ENCODE results near the gene RPL31. TPM values are rescaled to one million over a fixed set of nuclear protein-coding genes. Genes with fewer than 3 reads are reported as not detected.
A peak's percentile ranks its signal among the peaks of the same experiment; 100 is the strongest.

RPL31 gene
- total and polyA plus RNA-seq, 2 donors (not counting 1 experiment from before 2014, with no cell fraction given): 1,159 to 2,636 TPM

DNA sequence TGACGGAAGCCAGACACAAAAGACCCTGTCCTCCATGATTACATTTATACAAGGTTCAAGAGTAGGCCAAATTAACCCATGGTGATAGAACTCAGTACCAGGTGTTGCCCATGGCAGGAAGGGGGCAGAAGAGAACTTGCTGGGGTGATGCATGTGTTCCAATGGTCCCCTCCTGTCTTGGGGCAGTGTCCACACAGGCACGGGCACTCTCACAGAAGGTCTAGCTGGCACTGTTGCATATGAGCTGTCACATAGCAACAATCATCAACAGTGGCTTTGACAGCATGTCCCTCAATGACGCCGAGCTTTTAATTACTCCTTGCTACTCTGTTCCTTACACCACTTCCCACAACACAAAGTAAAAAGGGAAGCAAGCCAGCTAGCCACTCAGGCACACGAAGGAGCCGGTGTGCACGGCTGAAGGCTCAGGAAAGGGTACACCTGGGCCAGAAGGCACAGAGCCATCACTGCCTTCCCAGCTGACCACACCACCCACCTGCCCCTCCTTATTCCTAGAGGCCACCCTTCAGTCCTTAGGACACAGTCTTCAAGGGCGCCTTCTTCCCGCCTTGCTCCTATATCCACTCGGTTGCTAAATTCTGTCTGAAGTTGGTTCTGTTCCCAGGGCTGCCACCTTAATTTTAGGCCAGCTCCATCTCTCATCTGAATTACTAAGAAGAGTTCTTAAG lies 28.9 kb downstream of the RPL31 start:
- TF ChIP-seq EZH2 (IDR thresholded peaks at IDR 0.05; ENCODE audit: low read length, missing control alignments): no peak
- TF ChIP-seq, protein P1, sequence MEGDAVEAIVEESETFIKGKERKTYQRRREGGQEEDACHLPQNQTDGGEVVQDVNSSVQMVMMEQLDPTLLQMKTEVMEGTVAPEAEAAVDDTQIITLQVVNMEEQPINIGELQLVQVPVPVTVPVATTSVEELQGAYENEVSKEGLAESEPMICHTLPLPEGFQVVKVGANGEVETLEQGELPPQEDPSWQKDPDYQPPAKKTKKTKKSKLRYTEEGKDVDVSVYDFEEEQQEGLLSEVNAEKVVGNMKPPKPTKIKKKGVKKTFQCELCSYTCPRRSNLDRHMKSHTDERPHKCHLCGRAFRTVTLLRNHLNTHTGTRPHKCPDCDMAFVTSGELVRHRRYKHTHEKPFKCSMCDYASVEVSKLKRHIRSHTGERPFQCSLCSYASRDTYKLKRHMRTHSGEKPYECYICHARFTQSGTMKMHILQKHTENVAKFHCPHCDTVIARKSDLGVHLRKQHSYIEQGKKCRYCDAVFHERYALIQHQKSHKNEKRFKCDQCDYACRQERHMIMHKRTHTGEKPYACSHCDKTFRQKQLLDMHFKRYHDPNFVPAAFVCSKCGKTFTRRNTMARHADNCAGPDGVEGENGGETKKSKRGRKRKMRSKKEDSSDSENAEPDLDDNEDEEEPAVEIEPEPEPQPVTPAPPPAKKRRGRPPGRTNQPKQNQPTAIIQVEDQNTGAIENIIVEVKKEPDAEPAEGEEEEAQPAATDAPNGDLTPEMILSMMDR (conservative IDR thresholded peaks at IDR 0.05 in 1 of 2, IDR thresholded peaks at IDR 0.05 in 1 of 2; ENCODE audit: low read depth in 1 of 2, low read length in 2 of 2): no peak
- Histone ChIP-seq H3K4me3 (replicated peaks in 1 of 4; ENCODE audit: control extremely low read depth in 1 of 4, insufficient read depth in 1 of 4, low read depth in 3 of 4, low read length in 4 of 4) (no peak overlapping the region), H3K4me2 (ENCODE audit: extremely low read depth, insufficient read depth, low read length) (no peak overlapping the region), H2AFZ (ENCODE audit: low read length) (no peak overlapping the region), H3K27me3 (ENCODE audit: control insufficient read depth, insufficient read depth, low read length) (no peaks in the 10 kb centered on the region), H3K27ac (ENCODE audit: insufficient read depth, low read length) (no peak overlapping the region), H3K36me3 (ENCODE audit: control insufficient read depth, insufficient read depth, low read length) (no peaks in the 10 kb centered on the region), H4K20me1 (ENCODE audit: control insufficient read depth, extremely low read depth, insufficient read depth, low read length) (no peaks in the 10 kb centered on the region), H3K4me1 (ENCODE audit: control insufficient read depth, extremely low read depth, insufficient read depth, low read length) (no peaks in the 10 kb centered on the region), H3K9me3 (ENCODE audit: control insufficient read depth, insufficient read depth, low read depth, low read length) (no peaks in the 10 kb centered on the region), H3K9ac (ENCODE audit: insufficient read depth, low read length) (no peak overlapping the region), H3K79me2 (ENCODE audit: control insufficient read depth, insufficient read depth, low read length) (no peaks in the 10 kb centered on the region)
- no peak for DNase-seq (ENCODE audit: low read depth in 2 of 2)

DNA sequence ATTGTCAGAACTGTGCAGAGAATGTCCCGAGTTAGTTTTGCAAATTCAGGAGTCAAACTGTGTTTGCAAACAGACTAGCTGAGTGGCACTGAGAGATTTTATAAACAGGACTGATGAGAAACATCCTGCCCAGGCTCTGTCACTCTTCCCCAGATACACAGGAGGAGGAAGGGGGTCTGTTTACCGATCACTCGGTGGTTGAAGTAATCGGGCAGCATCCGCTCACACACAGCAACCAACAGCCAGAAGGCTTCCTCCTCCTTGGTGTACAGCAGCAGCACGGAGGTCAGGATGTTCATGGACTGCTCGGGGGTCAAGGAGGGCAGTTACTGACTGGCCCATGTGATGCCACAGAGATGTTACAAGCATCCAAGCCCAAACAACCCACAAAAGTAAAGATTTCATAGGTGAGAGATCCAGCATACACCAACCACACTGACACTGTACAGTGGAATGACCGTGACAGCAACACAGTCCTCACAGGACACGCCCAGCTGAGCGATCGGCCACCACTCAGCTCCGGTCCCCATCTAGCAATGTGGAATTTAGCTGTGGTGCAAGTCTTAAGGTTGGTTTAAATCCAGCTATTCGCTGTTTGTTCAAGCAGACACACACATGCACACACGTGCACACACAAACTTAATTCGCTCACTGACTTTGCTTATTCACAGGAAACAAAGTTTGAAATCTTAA lies 30.1 kb downstream of the RPL31 start:
- Histone ChIP-seq H3K36me3 (ENCODE audit: control insufficient read depth, insufficient read depth, low read length) (no peaks in the 10 kb centered on the region), H3K4me2 (ENCODE audit: extremely low read depth, insufficient read depth, low read length) (no peak overlapping the region), H4K20me1 (ENCODE audit: control insufficient read depth, extremely low read depth, insufficient read depth, low read length) (no peaks in the 10 kb centered on the region), H2AFZ (ENCODE audit: low read length) (no peak overlapping the region), H3K9ac (ENCODE audit: insufficient read depth, low read length) (no peak overlapping the region), H3K79me2 (ENCODE audit: control insufficient read depth, insufficient read depth, low read length) (no peaks in the 10 kb centered on the region), H3K4me3 (replicated peaks in 1 of 4; ENCODE audit: control extremely low read depth in 1 of 4, insufficient read depth in 1 of 4, low read depth in 3 of 4, low read length in 4 of 4) (no peak overlapping the region), H3K9me3 (ENCODE audit: control insufficient read depth, insufficient read depth, low read depth, low read length) (no peaks in the 10 kb centered on the region), H3K4me1 (ENCODE audit: control insufficient read depth, extremely low read depth, insufficient read depth, low read length) (no peaks in the 10 kb centered on the region), H3K27me3 (ENCODE audit: control insufficient read depth, insufficient read depth, low read length) (no peaks in the 10 kb centered on the region), H3K27ac (ENCODE audit: insufficient read depth, low read length) (no peak overlapping the region)
- TF ChIP-seq, protein P1 (conservative IDR thresholded peaks at IDR 0.05 in 1 of 2, IDR thresholded peaks at IDR 0.05 in 1 of 2; ENCODE audit: low read depth in 1 of 2, low read length in 2 of 2): no peak
- no peak for TF ChIP-seq EZH2 (IDR thresholded peaks at IDR 0.05; ENCODE audit: low read length, missing control alignments)
- no peak for DNase-seq (ENCODE audit: low read depth in 2 of 2)

DNA sequence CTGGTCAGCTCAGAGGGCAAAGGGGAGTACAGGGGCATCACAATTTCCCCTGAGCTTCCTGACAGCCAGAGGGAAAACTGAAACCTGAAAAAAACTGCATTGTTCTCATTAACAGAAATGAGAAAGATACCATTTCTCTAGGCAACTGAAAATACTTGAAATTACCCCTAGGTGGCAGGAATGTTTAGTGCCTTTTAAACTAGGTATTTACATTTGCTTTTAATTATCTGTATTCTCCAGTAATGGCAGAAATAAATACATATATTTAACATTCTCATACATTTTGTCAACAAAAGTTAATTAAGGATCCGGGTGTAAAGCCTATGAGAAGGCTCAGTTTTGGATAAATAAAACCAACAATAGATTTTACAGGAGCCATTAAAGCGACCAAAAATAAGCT lies 34.5 kb downstream of the RPL31 start:
- Histone ChIP-seq H3K4me3 (replicated peaks in 1 of 4; ENCODE audit: control extremely low read depth in 1 of 4, insufficient read depth in 1 of 4, low read depth in 3 of 4, low read length in 4 of 4) (no peak overlapping the region), H3K27ac (ENCODE audit: insufficient read depth, low read length) (no peak overlapping the region), H3K79me2 (ENCODE audit: control insufficient read depth, insufficient read depth, low read length) (no peaks in the 10 kb centered on the region), H3K4me2 (ENCODE audit: extremely low read depth, insufficient read depth, low read length) (no peak overlapping the region), H3K4me1 (ENCODE audit: control insufficient read depth, extremely low read depth, insufficient read depth, low read length) (no peaks in the 10 kb centered on the region), H3K36me3 (ENCODE audit: control insufficient read depth, insufficient read depth, low read length) (peaks cover 4% of the 10 kb centered on the region), H3K9ac (ENCODE audit: insufficient read depth, low read length) (no peak overlapping the region), H3K9me3 (ENCODE audit: control insufficient read depth, insufficient read depth, low read depth, low read length) (no peaks in the 10 kb centered on the region), H2AFZ (ENCODE audit: low read length) (no peak overlapping the region), H4K20me1 (ENCODE audit: control insufficient read depth, extremely low read depth, insufficient read depth, low read length) (no peaks in the 10 kb centered on the region), H3K27me3 (ENCODE audit: control insufficient read depth, insufficient read depth, low read length) (no peaks in the 10 kb centered on the region)
- no peak for TF ChIP-seq EZH2 (IDR thresholded peaks at IDR 0.05; ENCODE audit: low read length, missing control alignments)
- TF ChIP-seq, protein P1 (conservative IDR thresholded peaks at IDR 0.05 in 1 of 2, IDR thresholded peaks at IDR 0.05 in 1 of 2; ENCODE audit: low read depth in 1 of 2, low read length in 2 of 2): peak; percentile 5 to 60
- DNase-seq (ENCODE audit: low read depth in 2 of 2): peak; percentile 21 to 67

All from fibroblast of lung (primary cell).